Keratinocyte (primary cell): ENCODE measurements around the gene BET1L.

Experiments
- EZH2 ChIP-seq: IDR thresholded peaks from one replicate; pipeline ENCODE4 v1.6.1; 2012; ENCODE audit warnings: inconsistent platforms, mild to moderate bottlenecking, low read length, moderate library complexity
- TF ChIP-seq, protein P1 (sequence below), 3 experiments: IDR thresholded peaks in 1 of 3; conservative IDR thresholded peaks in 1 of 3; optimal IDR thresholded peaks in 1 of 3; 2 replicates in 2 of 3; 3 replicates in 1 of 3; pipeline versions ENCODE3 to v1.5.1; 2011; ENCODE audit warnings: low read length in 3 of 3, mild to moderate bottlenecking in 3 of 3, moderate library complexity in 2 of 3, control low read depth in 1 of 3, inconsistent platforms in 1 of 3; ENCODE audit not compliant: insufficient read depth in 2 of 3; ENCODE audit errors: extremely low read depth in 1 of 3

DNA sequence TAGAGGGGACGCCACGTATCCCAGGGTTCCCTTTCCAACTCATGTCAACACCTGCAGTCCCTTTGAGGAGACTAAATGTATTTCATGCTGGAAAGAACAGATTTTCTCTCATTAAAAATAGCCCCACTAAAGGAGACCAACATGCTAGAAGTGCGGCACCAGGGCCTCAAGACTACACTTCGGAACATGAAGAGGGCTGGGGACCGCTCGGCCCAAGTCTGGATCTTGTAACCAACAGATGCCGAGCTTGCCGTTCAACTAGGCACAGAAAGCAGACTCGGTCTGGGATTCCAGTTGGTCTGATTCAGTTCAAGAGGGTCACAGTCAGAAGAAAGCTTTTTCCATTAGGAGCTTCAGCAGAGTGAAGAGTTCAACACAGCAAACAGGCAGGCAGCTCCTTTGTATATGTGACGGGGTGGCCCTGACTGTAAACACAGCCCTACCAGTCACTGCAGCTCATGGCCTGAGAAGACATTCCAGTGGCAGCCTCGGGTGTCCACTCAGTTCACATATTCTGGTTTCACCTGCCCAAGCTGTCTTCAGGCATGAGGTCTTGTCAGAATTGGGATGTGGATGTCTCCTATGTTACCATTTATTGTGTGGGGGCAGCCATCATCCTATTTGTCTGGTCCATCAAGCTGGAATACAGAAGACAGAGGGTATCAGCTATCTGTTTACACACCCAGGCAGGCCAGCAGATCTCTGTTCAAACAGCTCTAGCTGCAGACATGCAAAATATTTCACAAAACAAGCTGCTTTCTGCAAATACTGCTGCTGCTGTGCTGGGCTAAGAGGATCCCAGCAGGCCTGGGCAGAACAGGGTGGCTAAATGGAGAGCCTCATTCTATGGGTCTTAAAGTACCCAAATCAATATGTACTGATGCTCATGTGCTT is 9.1 kb upstream of the BET1L start:
- TF ChIP-seq, protein P1, sequence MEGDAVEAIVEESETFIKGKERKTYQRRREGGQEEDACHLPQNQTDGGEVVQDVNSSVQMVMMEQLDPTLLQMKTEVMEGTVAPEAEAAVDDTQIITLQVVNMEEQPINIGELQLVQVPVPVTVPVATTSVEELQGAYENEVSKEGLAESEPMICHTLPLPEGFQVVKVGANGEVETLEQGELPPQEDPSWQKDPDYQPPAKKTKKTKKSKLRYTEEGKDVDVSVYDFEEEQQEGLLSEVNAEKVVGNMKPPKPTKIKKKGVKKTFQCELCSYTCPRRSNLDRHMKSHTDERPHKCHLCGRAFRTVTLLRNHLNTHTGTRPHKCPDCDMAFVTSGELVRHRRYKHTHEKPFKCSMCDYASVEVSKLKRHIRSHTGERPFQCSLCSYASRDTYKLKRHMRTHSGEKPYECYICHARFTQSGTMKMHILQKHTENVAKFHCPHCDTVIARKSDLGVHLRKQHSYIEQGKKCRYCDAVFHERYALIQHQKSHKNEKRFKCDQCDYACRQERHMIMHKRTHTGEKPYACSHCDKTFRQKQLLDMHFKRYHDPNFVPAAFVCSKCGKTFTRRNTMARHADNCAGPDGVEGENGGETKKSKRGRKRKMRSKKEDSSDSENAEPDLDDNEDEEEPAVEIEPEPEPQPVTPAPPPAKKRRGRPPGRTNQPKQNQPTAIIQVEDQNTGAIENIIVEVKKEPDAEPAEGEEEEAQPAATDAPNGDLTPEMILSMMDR (optimal IDR thresholded peaks at IDR 0.05 in 1 of 3, IDR thresholded peaks at IDR 0.05 in 1 of 3, conservative IDR thresholded peaks at IDR 0.05 in 1 of 3; ENCODE audit: extremely low read depth in 1 of 3, insufficient read depth in 2 of 3, low read length in 3 of 3): no peak
- no peak for TF ChIP-seq EZH2
